Activated T-helper 2 cell treated with anti-CD3 and anti-CD28 coated beads, Interferon-gamma antibody, Interleukin-2, Interleukin-4, amounts not matched to agents 10 μg/mL and 5 μg/mL and 100 μg/mL, durations not matched to agents 14 hours and 24 hours and 36 hours (primary cell): ENCODE data around the gene CMYA5. TPM values are rescaled to one million over a fixed set of nuclear protein-coding genes. Genes with fewer than 3 reads are reported as not detected.

Experiments
- DNase-seq: peaks from one replicate; pipeline ENCODE4 v3.0.0; 2021; ENCODE audit warnings: low spot score
- H3K27ac Mint-ChIP-seq: one replicate; pipeline ENCODE4 v1.8.0; 2021; ENCODE audit warnings: mixed read lengths
- H3K27me3 Mint-ChIP-seq: one replicate; pipeline ENCODE4 v1.8.0; 2021; ENCODE audit warnings: low read depth, mixed read lengths
- H3K36me3 Mint-ChIP-seq: one replicate; pipeline ENCODE4 v1.8.0; 2021; ENCODE audit warnings: low read depth, mixed read lengths
- H3K4me1 Mint-ChIP-seq: one replicate; pipeline ENCODE4 v1.8.0; 2021; ENCODE audit warnings: low read depth, mixed read lengths
- H3K4me3 Mint-ChIP-seq: one replicate; pipeline ENCODE4 v1.8.0; 2021; ENCODE audit warnings: low read depth, mild to moderate bottlenecking, moderate library complexity, mixed read lengths
- H3K9me3 Mint-ChIP-seq: one replicate; pipeline ENCODE4 v1.8.0; 2021; ENCODE audit warnings: mixed read lengths
- intact Hi-C: fragments of 100-400 bp; cut with micrococcal nuclease; formaldehyde crosslinking; loops from one replicate; pipeline ENCODE4 v1.15.1; 2023
- total RNA-seq: library from RNA; stranded (reverse); gene quantifications from 2 replicates; pipeline ENCODE4 v1.2.3, GENCODE V29; 2022

CMYA5 gene
- total RNA-seq, 1 donor from 2014 or later: 0.11 TPM

DNA sequence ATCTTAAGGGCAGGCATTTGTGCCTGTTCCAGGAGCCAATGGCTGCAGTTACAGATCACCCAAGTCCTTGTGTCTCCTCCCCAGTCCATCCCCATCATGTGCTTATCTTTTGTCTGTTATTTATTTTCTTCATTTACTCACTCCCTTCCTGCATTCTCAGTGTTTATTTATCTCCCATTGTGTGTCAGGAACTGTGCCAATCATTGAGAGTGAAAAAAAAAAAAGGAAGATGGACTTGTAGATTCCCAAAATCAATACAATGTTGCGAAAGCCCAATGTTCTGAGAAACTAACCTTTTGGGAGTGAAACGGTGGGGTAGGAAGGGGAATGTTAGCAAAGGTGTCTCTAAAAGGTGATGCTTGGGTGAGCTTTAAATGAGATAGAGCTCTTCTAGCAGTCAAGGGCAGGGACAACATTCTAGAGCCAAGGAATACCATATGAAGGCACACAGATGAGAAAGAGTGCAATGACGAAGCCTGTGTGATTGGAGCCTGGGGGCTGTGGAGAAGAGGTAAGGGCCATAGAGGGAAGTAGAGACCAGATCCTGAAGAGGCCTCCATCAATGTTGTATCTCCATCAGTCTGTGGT lies 53.0 kb downstream of the CMYA5 start:
- H3K4me3 Mint-ChIP-seq: no peak overlapping the region
- peaks cover 8% of the 10 kb centered on the region for H3K4me1 Mint-ChIP-seq
- H3K36me3 Mint-ChIP-seq: no peaks in the 10 kb centered on the region
- intact Hi-C loops: no loop called here
- H3K9me3 Mint-ChIP-seq: no peaks in the 10 kb centered on the region
- H3K27me3 Mint-ChIP-seq: peaks cover 23% of the 10 kb centered on the region
- no peak for DNase-seq
- H3K27ac Mint-ChIP-seq: no peak overlapping the region

- Mint-ChIP-seq H3K4me1 (no peaks in the 10 kb centered on the region), H3K36me3 (no peaks in the 10 kb centered on the region), H3K27ac (no peak overlapping the region), H3K4me3 (no peak overlapping the region), H3K27me3 (peaks cover 14% of the 10 kb centered on the region), H3K9me3 (no peaks in the 10 kb centered on the region)
- intact Hi-C loops: no loop called here
- no peak for DNase-seq
Observed at GRCh38 chr5:79743846-79744605, 54.4 kb downstream of the CMYA5 start.

DNA sequence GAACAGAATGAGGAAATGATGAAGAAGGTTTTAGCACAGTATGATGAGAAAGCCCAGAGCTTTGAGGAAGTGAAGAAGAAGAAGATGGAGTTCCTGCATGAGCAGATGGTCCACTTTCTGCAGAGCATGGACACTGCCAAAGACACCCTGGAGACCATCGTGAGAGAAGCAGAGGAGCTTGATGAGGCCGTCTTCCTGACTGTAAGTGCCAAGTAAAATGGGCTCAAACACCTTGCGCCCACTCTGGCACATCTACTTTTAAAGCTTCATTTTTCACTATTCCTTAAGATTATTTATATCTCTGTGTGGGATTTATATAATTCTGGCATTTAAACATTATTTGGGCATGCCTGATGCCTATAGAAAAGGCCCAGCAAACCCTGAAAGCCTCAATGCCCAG lies 55.6 kb downstream of the CMYA5 start:
- Mint-ChIP-seq H3K27ac (no peak overlapping the region), H3K36me3 (no peaks in the 10 kb centered on the region), H3K4me1 (peaks cover 3% of the 10 kb centered on the region), H3K9me3 (no peaks in the 10 kb centered on the region), H3K27me3 (peaks cover 16% of the 10 kb centered on the region), H3K4me3 (no peak overlapping the region)
- intact Hi-C loops: no loop called here
- DNase-seq: no peak

GRCh38 chr5:79746642-79747569 lies 57.3 kb downstream of the CMYA5 start:
- Mint-ChIP-seq H3K36me3 (no peaks in the 10 kb centered on the region), H3K4me3 (no peak overlapping the region), H3K27me3 (peaks cover 22% of the 10 kb centered on the region), H3K4me1 (peaks cover 7% of the 10 kb centered on the region), H3K9me3 (no peaks in the 10 kb centered on the region), H3K27ac (no peak overlapping the region)
- intact Hi-C loops: no loop called here
- no peak for DNase-seq

DNA sequence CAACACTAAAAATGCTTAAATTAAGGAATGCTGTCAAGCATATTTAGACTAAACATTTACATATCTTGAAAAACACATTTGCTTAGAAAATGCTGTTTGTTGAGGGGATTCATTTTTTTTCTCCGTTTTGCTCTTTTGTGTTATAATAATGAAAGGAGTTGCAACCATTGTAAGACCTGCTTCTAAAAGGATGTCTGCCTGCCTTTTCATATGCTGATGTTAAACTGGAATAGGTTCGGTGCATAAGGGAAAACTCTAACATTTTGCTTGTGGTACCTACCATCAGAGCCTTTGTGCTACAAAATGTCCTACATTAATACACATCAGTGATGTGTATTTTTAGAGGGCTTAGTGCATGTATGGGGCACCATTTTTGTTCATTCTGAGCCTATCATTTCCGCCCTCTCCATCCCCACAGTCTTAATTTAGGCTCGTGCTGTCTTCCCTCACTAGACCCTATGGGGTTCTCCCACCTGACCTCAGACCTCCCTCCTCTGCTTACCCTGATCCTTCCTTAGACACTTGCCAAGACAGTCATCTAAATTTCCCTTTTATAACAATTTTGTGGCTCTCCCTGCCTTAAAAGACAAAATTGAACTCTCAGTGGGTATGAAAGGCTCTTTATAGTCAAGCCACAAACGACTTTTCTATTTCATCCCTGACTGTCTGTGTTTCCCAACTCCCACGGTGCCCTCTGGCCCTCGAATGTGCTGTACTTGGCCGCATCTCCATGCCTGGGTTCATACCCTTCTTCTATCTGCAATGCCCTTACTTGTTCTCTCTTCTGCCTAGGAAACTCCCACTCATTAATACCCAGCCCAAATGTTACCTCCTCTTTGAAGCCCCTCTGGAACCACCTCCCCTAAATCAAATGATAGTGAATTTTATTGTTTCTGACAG lies 61.2 kb downstream of the CMYA5 start:
- H3K4me3 Mint-ChIP-seq: no peak overlapping the region
- H3K9me3 Mint-ChIP-seq: no peaks in the 10 kb centered on the region
- intact Hi-C loops: no loop called here
- DNase-seq: no peak
- H3K4me1 Mint-ChIP-seq: peaks cover 12% of the 10 kb centered on the region
- H3K27me3 Mint-ChIP-seq: peaks cover 20% of the 10 kb centered on the region
- H3K27ac Mint-ChIP-seq: no peak overlapping the region
- no peaks in the 10 kb centered on the region for H3K36me3 Mint-ChIP-seq

GRCh38 chr5:79753092-79753491 lies 63.5 kb downstream of the CMYA5 start:
- DNase-seq: no peak
- Mint-ChIP-seq H3K27ac (no peak overlapping the region), H3K36me3 (no peaks in the 10 kb centered on the region), H3K4me3 (no peak overlapping the region), H3K9me3 (no peaks in the 10 kb centered on the region), H3K4me1 (peaks cover 13% of the 10 kb centered on the region), H3K27me3 (peaks cover 14% of the 10 kb centered on the region)
- intact Hi-C loops: no loop called here

DNA sequence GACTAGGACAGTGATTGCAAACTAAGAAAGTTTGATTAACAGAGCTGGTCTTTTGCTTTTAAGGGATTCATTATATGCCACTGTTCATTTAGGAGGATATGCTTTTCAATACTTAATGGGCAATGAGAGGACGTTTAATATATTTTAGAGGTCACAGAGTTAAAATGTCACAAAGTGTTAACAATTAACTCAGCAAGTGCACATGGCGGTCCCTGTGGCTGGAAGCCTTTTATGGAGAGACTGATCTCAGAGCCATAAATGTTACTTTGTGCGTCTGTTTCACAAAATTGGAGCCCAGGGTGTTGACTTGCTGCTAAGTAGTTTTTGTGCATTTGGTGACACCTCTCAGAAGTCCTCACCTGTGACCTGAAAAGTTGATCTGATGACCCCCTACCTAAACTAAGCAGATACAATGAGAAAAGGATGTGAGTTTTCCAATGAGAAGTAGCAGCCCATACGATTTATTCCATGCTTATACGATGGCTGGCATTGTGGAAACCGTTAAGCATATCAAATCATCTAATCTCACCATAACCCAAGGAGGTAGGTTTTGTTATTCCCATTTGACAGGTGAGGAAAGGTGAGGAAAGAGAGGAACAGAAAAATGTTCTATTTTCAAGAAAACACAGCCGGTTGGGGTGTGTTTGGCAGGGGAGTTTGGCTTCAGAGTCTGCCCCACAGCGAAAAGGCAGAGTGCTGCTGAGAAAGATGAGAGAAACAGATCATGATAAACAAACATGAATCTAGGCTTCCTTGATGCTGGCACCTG lies 64.4 kb downstream of the CMYA5 start:
- Mint-ChIP-seq H3K4me3 (no peak overlapping the region), H3K36me3 (no peaks in the 10 kb centered on the region)
- intact Hi-C loops: no loop called here

DNA sequence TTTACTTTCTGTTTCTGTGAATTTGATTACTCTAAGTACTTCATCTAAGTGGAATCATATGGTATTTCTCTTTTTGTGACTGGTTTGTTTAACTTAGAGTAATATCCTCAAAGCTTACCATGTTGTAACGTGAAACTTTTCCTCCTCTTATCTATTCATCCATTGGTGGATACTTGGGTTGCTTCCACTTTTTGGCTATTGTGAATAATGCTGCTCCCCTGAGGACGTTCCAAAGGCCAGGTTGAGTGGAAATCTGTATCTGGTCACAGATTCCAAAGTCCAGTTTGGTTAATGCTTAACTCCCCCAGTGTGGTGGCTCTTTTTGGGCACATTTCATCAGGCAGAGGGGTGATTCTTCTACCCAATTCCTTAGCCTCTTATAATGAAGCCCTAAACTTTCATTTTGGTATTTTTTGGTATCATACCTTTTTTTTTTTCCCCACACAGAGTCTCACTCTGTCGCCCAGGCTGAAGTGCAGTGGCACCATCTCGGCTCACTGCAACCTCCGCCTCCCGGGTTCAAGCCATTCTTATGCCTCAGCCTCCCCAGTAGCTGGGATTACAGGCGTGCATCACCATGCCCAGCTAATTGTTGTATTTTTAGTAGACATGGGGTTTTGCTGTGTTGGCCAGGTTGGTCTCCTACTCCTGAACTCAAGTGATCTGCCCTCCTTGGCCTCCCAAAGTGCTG lies 65.4 kb downstream of the CMYA5 start:
- DNase-seq: no peak
- Mint-ChIP-seq H3K36me3 (no peaks in the 10 kb centered on the region), H3K9me3 (no peaks in the 10 kb centered on the region), H3K4me1 (peaks cover 10% of the 10 kb centered on the region), H3K27ac (no peak overlapping the region), H3K27me3 (peaks cover 13% of the 10 kb centered on the region), H3K4me3 (no peak overlapping the region)
- intact Hi-C loops: no loop called here

More for the DNA sequence above, 64.4 kb downstream of the CMYA5 start:
- no peak for DNase-seq
- no peak overlapping the region for H3K27ac Mint-ChIP-seq
- no peaks in the 10 kb centered on the region for H3K9me3 Mint-ChIP-seq
- H3K4me1 Mint-ChIP-seq: peaks cover 13% of the 10 kb centered on the region
- H3K27me3 Mint-ChIP-seq: peaks cover 14% of the 10 kb centered on the region

- Mint-ChIP-seq H3K4me1 (peaks cover 6% of the 10 kb centered on the region), H3K9me3 (peaks cover 4% of the 10 kb centered on the region), H3K4me3 (no peak overlapping the region), H3K27ac (no peak overlapping the region), H3K36me3 (no peaks in the 10 kb centered on the region), H3K27me3 (peaks cover 7% of the 10 kb centered on the region)
- intact Hi-C loops: no loop called here
- no peak for DNase-seq
Observed at GRCh38 chr5:79756076-79756475, 66.4 kb downstream of the CMYA5 start.

DNA sequence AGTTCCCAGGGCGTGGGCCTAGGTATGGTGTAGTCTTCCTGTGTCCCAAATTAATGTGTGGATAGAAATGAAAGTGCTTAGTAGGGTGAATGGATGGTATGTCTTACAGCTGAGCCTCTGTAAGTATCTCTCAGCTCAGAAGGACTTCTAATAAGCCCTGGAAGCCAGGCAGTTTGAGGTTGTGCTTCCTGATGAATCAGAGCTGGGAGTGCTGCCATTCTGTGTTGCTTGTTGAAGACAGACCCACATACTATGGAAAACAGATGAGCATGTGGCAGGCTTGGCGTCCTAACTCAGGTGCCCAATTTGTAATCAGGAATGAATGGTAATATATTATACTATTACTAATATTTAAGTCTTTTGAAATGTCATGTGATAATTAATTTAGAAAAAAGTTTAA lies 69.8 kb downstream of the CMYA5 start:
- intact Hi-C loops: no loop called here
- no peak overlapping the region for H3K4me3 Mint-ChIP-seq
- no peak for DNase-seq
- no peaks in the 10 kb centered on the region for H3K36me3 Mint-ChIP-seq
- peaks cover 3% of the 10 kb centered on the region for H3K27me3 Mint-ChIP-seq
- H3K9me3 Mint-ChIP-seq: peaks cover 4% of the 10 kb centered on the region
- peaks cover 6% of the 10 kb centered on the region for H3K4me1 Mint-ChIP-seq
- no peak overlapping the region for H3K27ac Mint-ChIP-seq

DNA sequence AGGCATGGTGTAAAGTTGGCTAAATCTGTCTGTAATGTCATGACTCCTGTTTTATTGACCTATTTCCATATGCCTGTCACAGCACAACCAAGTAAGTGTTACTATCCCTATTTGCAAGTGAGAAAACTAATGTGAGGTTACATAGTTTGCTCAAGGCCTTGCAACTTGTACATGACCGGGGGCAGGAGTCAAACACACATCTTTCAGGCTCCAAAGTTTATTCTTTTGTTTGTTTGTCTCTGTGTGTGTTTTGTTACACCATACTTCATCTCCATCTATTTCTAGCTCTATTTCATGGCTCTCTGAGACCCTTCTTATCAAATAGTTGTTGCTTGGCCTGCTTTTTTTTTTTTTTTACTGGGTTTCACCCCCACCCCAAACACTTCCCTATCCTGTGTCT lies 70.2 kb downstream of the CMYA5 start:
- H3K4me1 Mint-ChIP-seq: peaks cover 3% of the 10 kb centered on the region
- H3K4me3 Mint-ChIP-seq: no peak overlapping the region
- DNase-seq: no peak
- H3K9me3 Mint-ChIP-seq: peaks cover 4% of the 10 kb centered on the region
- H3K27ac Mint-ChIP-seq: no peak overlapping the region
- intact Hi-C loops: no loop called here
- no peaks in the 10 kb centered on the region for H3K36me3 Mint-ChIP-seq
- H3K27me3 Mint-ChIP-seq: no peaks in the 10 kb centered on the region
